Effector CD4-positive, alpha-beta T cell (primary cell): ENCODE data around the gene ALAS1.

Experiments
- DNase-seq: peaks from one replicate; pipeline ENCODE4 v3.0.0-alpha.2; 2020

ALAS1 gene

DNA sequence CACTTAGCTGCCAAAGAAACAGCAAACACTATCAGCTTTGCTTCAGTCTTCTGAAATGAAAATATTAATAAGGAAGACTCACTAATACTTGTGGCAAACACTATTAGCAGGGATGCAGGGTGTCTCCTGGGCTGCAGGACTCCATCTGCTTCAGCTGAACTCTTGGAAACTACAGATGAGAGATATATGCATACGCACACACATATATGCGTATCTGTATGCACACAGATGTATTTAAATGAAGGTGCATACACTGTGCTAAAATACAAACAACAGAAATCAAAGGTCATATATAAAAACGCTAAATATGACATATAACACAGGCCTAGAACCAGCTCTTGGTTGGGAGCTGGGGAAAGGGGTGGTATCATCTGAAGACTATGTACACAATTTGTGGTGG is 58.2 kb downstream of the ALAS1 start:
- DNase-seq: no peak

DNA sequence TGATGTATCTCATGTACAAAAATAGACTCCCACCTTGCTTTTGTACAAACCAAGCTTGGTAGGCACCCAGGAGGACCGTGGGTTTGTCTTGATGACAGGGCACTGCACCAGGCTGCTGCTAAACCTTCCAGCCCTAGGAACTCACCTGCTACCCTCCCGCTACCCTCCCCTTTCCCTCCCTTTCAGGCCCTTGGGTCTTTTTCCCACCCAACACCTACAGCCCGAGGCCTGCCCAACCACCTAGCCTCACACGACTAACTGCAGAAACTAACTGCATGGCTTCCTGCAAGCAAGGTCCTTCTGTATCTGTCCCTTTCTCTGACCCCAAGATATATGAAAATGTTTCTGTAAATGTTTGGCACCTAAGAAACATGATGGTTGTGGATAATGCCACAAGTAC is 58.7 kb downstream of the ALAS1 start:
- DNase-seq: no peak

DNA sequence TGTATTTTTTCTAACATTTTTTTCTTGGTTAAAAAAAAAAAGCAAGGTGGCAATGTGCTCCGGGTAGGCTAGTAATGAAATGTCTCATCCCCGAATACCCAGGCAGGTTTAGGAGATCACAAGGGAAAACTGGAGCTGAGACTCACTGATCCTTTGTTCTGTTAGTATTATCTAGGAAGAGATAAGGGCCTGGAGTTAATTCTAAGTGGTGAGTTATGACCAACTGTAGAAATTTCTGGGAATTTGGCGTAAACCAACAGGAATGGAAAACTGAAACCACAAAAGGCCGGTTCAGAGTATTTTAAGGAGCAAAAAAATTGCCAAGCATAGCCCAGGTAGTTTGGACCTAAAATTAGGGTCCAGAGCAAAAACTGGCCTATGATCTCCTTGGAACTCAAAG is 60.0 kb downstream of the ALAS1 start:
- no peak for DNase-seq

DNA sequence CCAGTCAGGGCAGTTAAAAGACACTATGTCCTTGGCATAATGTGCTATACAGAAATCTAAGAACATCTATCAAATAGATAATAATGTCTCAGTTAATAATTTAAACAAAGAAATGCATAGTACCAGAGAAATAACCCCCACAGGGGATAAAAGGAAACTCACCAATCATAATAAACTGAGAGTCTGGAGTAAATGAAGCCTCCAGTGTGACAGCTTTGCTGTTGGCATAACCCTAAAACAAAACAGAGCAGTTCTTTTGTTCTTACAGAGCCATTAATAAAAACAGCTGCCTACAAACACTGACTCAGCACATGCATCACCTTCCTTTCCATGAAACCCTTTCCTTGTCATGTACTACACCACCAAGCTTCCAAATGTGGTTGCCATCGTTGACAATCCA is 61.1 kb downstream of the ALAS1 start:
- no peak for DNase-seq

DNA sequence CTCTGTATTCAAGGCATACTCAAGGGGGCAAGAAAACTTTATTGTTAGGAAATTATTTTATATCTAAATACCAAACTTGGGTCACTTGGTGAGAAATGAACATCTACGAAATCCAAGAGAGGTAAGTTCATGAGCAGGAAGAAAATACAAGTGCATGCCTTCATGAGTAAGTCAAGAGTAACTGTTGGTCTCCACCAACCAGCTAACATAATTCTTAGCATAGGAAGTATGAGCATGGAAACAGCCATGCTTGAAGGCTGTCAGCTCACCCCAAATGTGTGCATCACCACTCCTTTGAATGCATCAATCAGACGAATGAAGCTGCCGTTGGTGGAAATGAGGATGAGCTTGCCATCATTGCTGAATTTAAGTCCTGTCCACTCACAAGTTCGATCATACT is 61.5 kb downstream of the ALAS1 start:
- no peak for DNase-seq

DNA sequence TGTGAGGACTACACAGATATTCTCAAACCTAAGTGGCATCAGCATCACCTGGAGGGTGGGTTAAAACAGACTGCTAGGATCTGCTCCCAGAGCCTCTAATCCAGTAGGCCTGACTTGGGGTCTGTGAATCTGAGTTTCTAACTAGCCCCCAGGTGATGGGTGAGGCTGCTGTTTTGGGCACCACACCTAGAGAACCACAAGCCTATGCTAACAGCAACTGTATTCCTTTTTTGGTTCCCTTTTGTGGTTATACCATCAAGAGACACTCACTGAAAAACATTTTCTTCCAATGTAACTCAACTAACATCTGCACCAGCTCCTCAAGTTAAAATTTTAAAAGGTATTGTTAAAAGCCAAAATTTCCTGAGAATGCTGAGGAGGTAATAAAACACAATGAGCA is 64.5 kb downstream of the ALAS1 start:
- no peak for DNase-seq
